ENCODE results near the gene PRRG2.

Gene PRRG2

DNA sequence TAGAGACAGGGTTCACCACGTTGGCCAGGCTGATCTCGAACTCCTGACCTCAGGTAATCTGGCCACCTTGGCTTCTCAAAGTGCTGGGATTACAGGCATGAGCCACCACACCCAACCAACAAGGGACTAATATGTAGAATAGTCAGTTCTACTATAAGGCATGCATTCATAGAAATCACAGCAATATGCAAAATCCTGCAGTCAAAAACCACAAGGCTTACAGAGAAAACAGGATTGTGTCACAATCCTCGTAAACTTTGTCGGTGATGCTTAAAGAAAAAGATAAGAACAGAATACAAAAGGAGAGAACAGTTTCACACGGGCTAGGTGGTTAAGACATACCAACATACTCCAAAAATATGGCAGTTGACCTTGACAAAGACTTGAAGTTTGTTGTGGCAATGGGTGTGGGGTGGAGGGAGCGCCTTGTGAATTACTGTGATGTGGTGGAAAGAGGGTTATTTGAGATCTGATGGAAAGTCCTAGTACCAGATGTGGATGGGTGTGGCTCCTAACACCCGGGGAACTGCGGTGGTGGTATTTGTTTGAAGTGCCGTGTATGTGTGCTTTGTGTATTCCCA, 13.2 kb upstream of the PRRG2 start:
- TF ChIP-seq POLR2AphosphoS5 (IDR thresholded peaks at IDR 0.05; ENCODE audit: low read depth, low read length) (no peak), FOXP2 (optimal IDR thresholded peaks at IDR 0.05; ENCODE audit: borderline replicate concordance, extremely low read depth, extremely low read length, insufficient read depth) (no peak), TAF1 (IDR thresholded peaks at IDR 0.05; ENCODE audit: borderline replicate concordance, insufficient read depth, low read length) (no peak)

DNA sequence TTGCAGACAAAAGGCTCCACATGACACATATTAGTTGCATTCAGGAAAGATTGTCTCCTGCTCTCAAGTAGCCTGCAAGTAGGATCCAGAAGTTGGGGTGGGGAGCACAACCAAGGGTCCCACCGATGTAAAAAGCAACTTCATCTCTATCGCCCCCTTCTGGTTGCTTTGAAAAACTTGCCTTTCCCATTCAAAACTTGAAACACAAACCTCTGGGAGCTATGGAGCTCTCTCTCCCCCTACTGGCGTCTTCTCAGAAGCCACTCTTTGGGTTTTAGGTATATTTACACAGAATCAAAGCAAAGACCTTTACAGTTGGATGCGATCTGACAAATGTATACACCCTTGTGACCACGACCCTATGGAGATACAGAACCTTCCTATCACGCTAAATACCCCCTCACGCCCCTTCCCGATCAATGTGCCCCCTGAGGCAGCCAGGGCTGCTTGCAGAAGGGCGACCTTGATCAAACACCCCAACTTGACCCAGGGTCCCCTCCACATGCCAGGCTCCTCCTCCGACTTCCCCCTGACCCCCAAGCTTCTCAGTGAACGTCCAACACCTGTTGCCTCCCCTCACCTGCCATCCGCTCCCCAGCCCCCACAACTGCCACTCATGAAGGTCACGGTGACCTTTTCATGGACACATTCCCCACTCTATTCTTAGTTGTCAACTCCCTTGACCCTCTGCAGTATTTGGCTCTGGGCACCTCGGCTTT, 10.8 kb upstream of the PRRG2 start:
- TF ChIP-seq, protein P1, sequence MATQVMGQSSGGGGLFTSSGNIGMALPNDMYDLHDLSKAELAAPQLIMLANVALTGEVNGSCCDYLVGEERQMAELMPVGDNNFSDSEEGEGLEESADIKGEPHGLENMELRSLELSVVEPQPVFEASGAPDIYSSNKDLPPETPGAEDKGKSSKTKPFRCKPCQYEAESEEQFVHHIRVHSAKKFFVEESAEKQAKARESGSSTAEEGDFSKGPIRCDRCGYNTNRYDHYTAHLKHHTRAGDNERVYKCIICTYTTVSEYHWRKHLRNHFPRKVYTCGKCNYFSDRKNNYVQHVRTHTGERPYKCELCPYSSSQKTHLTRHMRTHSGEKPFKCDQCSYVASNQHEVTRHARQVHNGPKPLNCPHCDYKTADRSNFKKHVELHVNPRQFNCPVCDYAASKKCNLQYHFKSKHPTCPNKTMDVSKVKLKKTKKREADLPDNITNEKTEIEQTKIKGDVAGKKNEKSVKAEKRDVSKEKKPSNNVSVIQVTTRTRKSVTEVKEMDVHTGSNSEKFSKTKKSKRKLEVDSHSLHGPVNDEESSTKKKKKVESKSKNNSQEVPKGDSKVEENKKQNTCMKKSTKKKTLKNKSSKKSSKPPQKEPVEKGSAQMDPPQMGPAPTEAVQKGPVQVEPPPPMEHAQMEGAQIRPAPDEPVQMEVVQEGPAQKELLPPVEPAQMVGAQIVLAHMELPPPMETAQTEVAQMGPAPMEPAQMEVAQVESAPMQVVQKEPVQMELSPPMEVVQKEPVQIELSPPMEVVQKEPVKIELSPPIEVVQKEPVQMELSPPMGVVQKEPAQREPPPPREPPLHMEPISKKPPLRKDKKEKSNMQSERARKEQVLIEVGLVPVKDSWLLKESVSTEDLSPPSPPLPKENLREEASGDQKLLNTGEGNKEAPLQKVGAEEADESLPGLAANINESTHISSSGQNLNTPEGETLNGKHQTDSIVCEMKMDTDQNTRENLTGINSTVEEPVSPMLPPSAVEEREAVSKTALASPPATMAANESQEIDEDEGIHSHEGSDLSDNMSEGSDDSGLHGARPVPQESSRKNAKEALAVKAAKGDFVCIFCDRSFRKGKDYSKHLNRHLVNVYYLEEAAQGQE (IDR thresholded peaks at IDR 0.05; ENCODE audit: insufficient read depth in 1 of 2, low read depth in 2 of 2, low read length in 2 of 2), result no peak
- TF ChIP-seq POLR2AphosphoS5 (IDR thresholded peaks at IDR 0.05; ENCODE audit: low read depth, low read length) (no peak), FOXP2 (optimal IDR thresholded peaks at IDR 0.05; ENCODE audit: borderline replicate concordance, extremely low read depth, extremely low read length, insufficient read depth) (no peak), TAF1 (IDR thresholded peaks at IDR 0.05; ENCODE audit: borderline replicate concordance, insufficient read depth, low read length) (no peak), SIN3A (IDR thresholded peaks at IDR 0.05; ENCODE audit: borderline replicate concordance, insufficient read depth, low read length) (no peak)

DNA sequence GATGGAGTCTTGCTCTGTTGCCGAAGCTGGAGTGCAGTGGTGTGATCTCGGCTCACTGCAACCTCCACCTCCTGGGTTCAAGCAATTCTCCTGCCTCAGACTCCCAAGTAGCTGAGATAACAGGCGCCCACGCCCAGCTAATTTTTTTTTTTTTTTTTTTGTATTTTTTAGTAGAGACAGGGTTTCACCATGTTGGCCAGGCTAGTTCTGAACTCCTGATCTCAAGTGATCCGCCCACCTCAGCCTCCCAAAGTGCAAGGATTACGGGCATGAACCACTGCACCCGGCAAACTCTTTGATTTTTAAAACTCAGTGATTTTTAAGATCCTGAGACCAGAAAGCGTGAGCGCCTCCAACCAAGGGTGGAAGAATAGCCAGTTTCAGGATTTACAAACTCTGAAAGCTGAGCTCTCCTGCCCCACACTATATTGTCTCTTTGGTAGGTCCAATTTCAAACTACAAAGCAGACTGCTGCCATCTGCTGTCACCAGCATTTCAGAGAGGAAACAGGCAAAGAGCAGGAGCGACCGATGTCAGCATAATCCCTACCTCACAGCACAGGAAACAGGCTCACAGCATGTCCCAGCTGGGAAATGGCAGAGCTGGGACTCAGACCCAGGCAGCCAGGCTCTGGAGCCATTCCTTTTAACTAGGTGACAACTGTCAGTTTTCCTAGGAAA, 10.0 kb upstream of the PRRG2 start:
- TF ChIP-seq POLR2AphosphoS5 (IDR thresholded peaks at IDR 0.05; ENCODE audit: low read depth, low read length) (no peak), TAF1 (IDR thresholded peaks at IDR 0.05; ENCODE audit: borderline replicate concordance, insufficient read depth, low read length) (no peak), SIN3A (IDR thresholded peaks at IDR 0.05; ENCODE audit: borderline replicate concordance, insufficient read depth, low read length) (no peak), FOXP2 (optimal IDR thresholded peaks at IDR 0.05; ENCODE audit: borderline replicate concordance, extremely low read depth, extremely low read length, insufficient read depth) (no peak)
- TF ChIP-seq, protein P1 (IDR thresholded peaks at IDR 0.05; ENCODE audit: insufficient read depth in 1 of 2, low read depth in 2 of 2, low read length in 2 of 2), result no peak

DNA sequence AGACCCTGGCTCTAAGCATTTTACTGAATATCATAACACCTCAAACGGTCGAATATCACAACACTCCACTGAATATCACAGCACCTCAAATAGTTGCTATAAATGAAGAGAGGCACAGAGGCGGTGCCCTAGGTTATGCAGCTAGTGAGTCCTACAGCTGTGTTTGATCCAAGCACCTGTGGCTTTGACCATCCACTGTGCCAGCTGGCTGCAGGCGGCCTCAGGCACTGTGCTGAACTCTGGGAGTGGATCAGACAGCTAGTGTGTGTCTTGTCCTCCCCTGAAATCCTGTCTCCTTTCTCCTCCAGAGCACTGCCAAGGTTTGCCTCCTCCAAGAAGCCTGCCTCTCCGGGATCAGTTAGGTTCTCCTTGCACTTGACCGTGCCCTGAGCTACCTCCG, 8.1 kb upstream of the PRRG2 start:
- TF ChIP-seq POLR2AphosphoS5 (IDR thresholded peaks at IDR 0.05; ENCODE audit: low read depth, low read length), result no peak
- no peak for TF ChIP-seq SIN3A (IDR thresholded peaks at IDR 0.05; ENCODE audit: borderline replicate concordance, insufficient read depth, low read length)
- no peak for TF ChIP-seq TAF1 (IDR thresholded peaks at IDR 0.05; ENCODE audit: borderline replicate concordance, insufficient read depth, low read length)
- no peak for TF ChIP-seq FOXP2 (optimal IDR thresholded peaks at IDR 0.05; ENCODE audit: borderline replicate concordance, extremely low read depth, extremely low read length, insufficient read depth)
- TF ChIP-seq, protein P1 (IDR thresholded peaks at IDR 0.05; ENCODE audit: insufficient read depth in 1 of 2, low read depth in 2 of 2, low read length in 2 of 2), result no peak

DNA sequence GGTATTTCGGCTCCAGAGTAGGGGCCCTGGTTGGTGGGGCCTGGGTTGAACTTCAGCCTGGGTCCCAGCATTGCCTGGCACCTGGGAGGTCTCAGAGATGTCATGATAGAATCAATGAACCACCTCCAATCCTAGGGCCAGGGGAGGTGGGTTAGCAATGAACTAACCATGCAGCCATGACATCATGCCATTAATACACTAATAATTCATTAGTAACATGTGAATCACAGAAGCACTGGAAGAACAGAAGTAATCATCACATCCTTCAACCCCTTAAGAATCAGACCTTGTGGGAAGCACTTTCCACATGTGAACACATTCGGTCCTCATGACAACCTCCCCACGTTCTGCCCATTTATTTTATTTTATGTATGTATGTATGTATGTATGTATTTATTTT, 7.7 kb upstream of the PRRG2 start:
- no peak for TF ChIP-seq TAF1 (IDR thresholded peaks at IDR 0.05; ENCODE audit: borderline replicate concordance, insufficient read depth, low read length)
- TF ChIP-seq POLR2AphosphoS5 (IDR thresholded peaks at IDR 0.05; ENCODE audit: low read depth, low read length), result no peak
- no peak for TF ChIP-seq SIN3A (IDR thresholded peaks at IDR 0.05; ENCODE audit: borderline replicate concordance, insufficient read depth, low read length)
- TF ChIP-seq, protein P1 (IDR thresholded peaks at IDR 0.05; ENCODE audit: insufficient read depth in 1 of 2, low read depth in 2 of 2, low read length in 2 of 2), result no peak
- no peak for TF ChIP-seq FOXP2 (optimal IDR thresholded peaks at IDR 0.05; ENCODE audit: borderline replicate concordance, extremely low read depth, extremely low read length, insufficient read depth)

Measured in PFSK-1 (cell line).